OCI-LY3 (cell line): ENCODE results near the gene RAN.

Experiments used
- H2AFZ ChIP-seq: fragments of 200-600, 300-600 bp; shearing (Covaris generic); 2 replicates; pipeline ENCODE4 v1.6.0; 2014; ENCODE audit warnings: antibody characterized with exemption, low read depth, low read length
- H3K27ac ChIP-seq: fragments of 200-600, 300-600 bp; sonication (generic); 2 replicates; pipeline ENCODE4 v1.5.1; 2014; ENCODE audit warnings: mild to moderate bottlenecking, low read length, moderate library complexity, mixed read lengths
- H3K27me3 ChIP-seq: fragments of 200-600, 300-600 bp; sonication (generic); 2 replicates; pipeline ENCODE4 v1.6.1; 2014; ENCODE audit warnings: low read depth, low read length, mixed read lengths
- H3K36me3 ChIP-seq: fragments of 200-600, 300-600 bp; sonication (generic); replicated peaks from 2 replicates; pipeline ENCODE3; 2014; ENCODE audit warnings: low read depth, low read length, mixed read lengths
- H3K4me1 ChIP-seq: fragments of 300-600, 200-600 bp; sonication (generic); 2 replicates; pipeline ENCODE4 v1.6.1; 2014; ENCODE audit warnings: low read length, mixed read lengths
- H3K4me2 ChIP-seq: fragments of 200-600, 300-600 bp; sonication (generic); 2 replicates; pipeline ENCODE4 v1.6.1; 2014; ENCODE audit warnings: low read length, mixed read lengths
- H3K4me3 ChIP-seq: fragments of 300-600, 200-600 bp; sonication (generic); 2 replicates; pipeline ENCODE4 v1.5.1; 2014; ENCODE audit warnings: antibody characterized with exemption, mild to moderate bottlenecking, low read length, moderate library complexity
- H3K79me2 ChIP-seq: fragments of 300-600, 200-600 bp; shearing (Covaris generic); 2 replicates; pipeline ENCODE4 v1.6.1; 2014; ENCODE audit warnings: mild to moderate bottlenecking, low read length, mixed read lengths
- H3K9ac ChIP-seq: fragments of 300-600, 200-600 bp; shearing (Covaris generic); 2 replicates; pipeline ENCODE4 v1.6.0; 2014; ENCODE audit warnings: mild to moderate bottlenecking, low read length, moderate library complexity
- H3K9me3 ChIP-seq: fragments of 200-600, 300-600 bp; shearing (Covaris generic); 2 replicates; pipeline ENCODE4 v1.6.1; 2014; ENCODE audit warnings: low read length, mixed read lengths; ENCODE audit not compliant: insufficient read depth
- H4K20me1 ChIP-seq: fragments of 200-600, 300-600 bp; sonication (generic); 2 replicates; pipeline ENCODE4 v1.6.1; 2016; ENCODE audit warnings: low read length, mixed read lengths; ENCODE audit not compliant: insufficient read depth
- CTCF ChIP-seq: fragments of 200-600, 300-600 bp; sonication (generic); IDR thresholded peaks from 2 replicates; pipeline ENCODE4 v1.5.1; 2014; ENCODE audit warnings: antibody characterized with exemption, low read length, low read depth
- EZH2phosphoT487 ChIP-seq: fragments of 200-600 bp; shearing (Covaris generic); IDR thresholded peaks from 2 replicates; pipeline ENCODE4 v1.6.1; 2018; ENCODE audit warnings: antibody characterized with exemption, mixed run types, low read depth

Gene RAN

DNA sequence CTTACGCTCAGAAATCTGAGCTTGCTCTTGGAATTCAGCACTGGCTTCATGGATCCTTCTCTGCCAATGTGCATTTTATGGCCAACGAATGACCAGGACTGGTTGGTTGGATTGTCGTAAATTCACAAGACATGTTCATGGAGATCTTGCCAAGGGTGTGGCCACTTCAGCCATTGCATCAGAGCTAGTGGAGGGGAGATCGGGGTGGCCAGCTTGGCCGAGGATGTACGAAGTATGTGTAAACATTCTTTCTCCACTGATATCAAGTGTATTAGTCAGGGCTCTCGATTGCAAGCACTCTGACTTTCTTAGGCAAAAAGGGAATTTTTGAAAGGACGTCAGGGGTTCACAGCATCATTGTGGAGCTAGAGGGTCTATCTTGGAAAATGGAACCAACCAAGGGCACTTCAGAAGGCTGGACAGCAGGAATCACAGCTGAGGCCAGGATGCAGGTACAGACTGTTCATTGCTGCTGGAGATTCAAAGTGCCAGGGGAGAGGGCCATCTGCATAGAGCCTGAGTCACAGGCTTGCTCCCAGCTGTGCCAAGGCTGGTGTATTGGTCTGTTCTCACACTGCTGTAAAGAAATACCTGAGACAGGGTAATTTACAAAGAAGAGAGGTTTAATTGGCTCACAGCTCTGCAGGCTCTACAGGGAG lies 49.0 kb downstream of the RAN start:
- H3K4me3 ChIP-seq, result no peak overlapping the region
- H3K4me2 ChIP-seq, result no peak overlapping the region
- no peaks in the 10 kb centered on the region for H3K4me1 ChIP-seq
- no peaks in the 10 kb centered on the region for H3K79me2 ChIP-seq
- no peak overlapping the region for H3K27ac ChIP-seq
- H3K9ac ChIP-seq, result no peak overlapping the region
- no peaks in the 10 kb centered on the region for H4K20me1 ChIP-seq
- TF ChIP-seq CTCF (no peak), EZH2phosphoT487 (no peak)
- no peaks in the 10 kb centered on the region for H3K9me3 ChIP-seq
- no peaks in the 10 kb centered on the region for H3K36me3 ChIP-seq
- peaks cover 8% of the 10 kb centered on the region; the same call in 1 of the 2 replicates for H3K27me3 ChIP-seq
- no peak overlapping the region for H2AFZ ChIP-seq

GRCh38 chr12:130922511-130922953 lies 50.7 kb downstream of the RAN start:
- Histone ChIP-seq H3K79me2 (no peaks in the 10 kb centered on the region), H3K9me3 (no peaks in the 10 kb centered on the region), H2AFZ (no peak overlapping the region), H3K27me3 (peaks cover 8% of the 10 kb centered on the region; the same call in 1 of the 2 replicates), H3K4me2 (no peak overlapping the region), H3K27ac (no peak overlapping the region), H3K4me3 (no peak overlapping the region), H3K9ac (no peak overlapping the region), H3K36me3 (no peaks in the 10 kb centered on the region), H4K20me1 (no peaks in the 10 kb centered on the region), H3K4me1 (no peaks in the 10 kb centered on the region)
- TF ChIP-seq CTCF (no peak), EZH2phosphoT487 (no peak)

DNA sequence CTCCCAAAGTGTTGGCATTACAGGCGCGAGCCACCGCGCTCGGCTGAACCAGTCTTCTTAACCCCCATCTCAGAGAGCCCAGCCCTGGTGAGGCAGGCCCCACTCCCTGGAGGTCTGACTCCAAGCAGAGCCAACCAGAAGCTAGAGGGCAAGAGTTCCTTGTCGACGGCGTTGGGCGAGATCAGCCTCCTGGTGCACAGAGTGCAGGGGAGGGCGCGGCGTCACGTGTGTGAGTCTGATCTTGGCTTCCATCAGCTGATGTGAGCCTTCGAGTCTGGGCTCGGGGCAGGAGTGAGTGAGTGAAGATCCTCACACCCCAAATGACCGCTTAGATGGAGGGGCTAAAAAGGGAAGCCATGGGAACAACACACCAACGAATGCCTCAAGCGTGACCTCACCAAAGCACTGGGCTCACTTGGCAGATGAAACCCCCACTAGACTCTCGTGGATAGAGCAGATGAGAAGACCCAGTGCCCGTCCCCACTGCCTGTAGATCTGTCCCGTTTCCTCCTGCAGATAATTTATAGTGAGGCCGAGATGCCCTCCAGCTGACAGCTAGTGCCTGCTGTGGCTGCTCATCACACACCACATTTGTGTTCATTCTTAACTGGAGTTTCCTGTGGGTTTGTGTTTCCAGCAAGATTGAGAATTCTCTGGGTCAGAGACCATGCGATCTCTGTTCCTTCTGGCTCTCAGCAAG lies 53.2 kb downstream of the RAN start:
- Histone ChIP-seq H3K4me1 (no peaks in the 10 kb centered on the region), H3K36me3 (no peaks in the 10 kb centered on the region), H3K9me3 (no peaks in the 10 kb centered on the region), H4K20me1 (no peaks in the 10 kb centered on the region), H2AFZ (no peak overlapping the region), H3K27ac (no peak overlapping the region), H3K27me3 (peaks cover 18% of the 10 kb centered on the region), H3K79me2 (no peaks in the 10 kb centered on the region), H3K4me2 (no peak overlapping the region), H3K4me3 (no peak overlapping the region), H3K9ac (no peak overlapping the region)
- TF ChIP-seq EZH2phosphoT487 (no peak), CTCF (no peak)

DNA sequence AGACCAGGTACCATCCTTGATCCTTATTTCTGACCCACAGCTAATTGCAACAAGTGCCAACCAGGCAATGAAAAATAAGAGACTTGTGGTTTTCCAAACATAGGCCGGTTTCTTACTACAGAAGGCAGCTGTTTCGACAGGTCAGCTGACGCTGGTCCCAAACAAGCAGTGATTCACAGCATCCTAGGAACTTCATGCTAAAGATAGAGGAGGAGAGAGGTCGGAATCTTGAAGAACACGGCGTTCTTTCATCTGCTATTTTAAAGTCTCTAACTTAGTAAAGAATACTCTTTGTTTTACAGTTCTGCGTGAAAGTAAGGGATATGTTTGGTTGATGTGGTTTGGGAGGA lies 53.8 kb downstream of the RAN start:
- Histone ChIP-seq H3K27ac (no peak overlapping the region), H4K20me1 (no peaks in the 10 kb centered on the region), H3K9me3 (no peaks in the 10 kb centered on the region), H3K9ac (no peak overlapping the region), H3K4me2 (no peak overlapping the region), H3K79me2 (no peaks in the 10 kb centered on the region), H3K4me1 (no peaks in the 10 kb centered on the region), H2AFZ (no peak overlapping the region), H3K4me3 (no peak overlapping the region), H3K27me3 (peaks cover 21% of the 10 kb centered on the region), H3K36me3 (no peaks in the 10 kb centered on the region)
- TF ChIP-seq EZH2phosphoT487, result no peak
- no peak for TF ChIP-seq CTCF
